HG03575 (cell line): ENCODE measurements around the gene TAP1.
A peak's percentile ranks its signal among the peaks of the same experiment; 100 is the strongest.

Source experiments
- ATAC-seq: cut with Tn5 transposase; IDR thresholded peaks from one replicate; pipeline ENCODE4 v1.9.1; 2021; ENCODE audit not compliant: unreplicated experiment, insufficient number of reproducible peaks, low FRiP score; ENCODE audit errors: extremely low read depth

Gene TAP1

DNA sequence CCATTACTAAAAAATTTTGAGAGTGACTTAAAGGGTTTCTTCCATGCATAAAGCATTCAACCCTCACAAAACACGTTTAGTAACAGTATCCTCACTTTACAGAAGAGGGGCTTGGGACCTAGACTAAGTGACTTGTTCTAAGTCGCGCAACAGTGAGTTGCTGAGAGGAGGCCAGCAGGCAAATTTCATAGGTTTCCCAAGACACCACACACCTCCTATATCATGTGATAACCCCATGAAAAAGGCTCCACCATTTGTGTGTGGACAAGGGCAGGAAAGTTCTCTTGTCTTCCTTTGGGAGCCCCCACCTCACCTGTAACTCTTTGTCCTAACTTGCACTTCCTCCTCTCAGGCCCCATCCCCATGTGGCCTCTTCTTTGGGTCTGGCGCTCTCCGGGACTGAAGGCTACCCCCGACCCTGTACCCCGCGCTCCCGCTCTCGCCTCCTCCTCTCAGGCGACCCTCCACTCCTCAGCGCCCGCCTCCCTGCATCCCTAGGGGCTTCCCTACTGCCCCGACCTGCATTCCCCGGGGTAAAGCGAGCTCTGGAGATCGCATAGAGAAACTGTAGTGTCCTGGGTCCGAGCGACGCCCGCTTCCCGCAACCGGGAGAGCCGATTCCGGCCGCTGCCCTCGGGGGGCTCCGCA, 10.0 kb downstream of the TAP1 start:
- ATAC-seq, result no peak

DNA sequence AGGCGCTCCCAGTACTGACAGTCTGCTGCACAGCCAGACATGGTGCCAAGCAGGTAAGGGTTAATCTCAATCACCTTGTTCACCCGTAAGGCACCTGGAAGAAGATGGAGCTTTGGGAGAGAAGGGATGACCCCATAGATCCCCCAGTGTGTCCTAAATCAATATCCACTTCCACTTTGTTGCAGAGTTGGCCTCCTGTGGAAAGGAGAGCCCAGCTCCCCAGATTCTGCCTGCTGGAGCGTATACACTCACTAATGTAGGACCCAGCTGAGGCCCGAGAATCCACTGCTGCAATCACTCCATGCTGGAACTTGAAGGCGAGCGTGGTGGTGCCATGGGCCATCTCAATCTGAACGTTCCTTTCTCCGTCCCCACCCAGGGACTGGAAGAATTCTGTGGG, 10.8 kb downstream of the TAP1 start:
- no peak for ATAC-seq

GRCh38 chr6:32842021-32842650, 11.4 kb downstream of the TAP1 start:
- no peak for ATAC-seq

GRCh38 chr6:32840604-32841246, 12.8 kb downstream of the TAP1 start:
- ATAC-seq, result no peak

DNA sequence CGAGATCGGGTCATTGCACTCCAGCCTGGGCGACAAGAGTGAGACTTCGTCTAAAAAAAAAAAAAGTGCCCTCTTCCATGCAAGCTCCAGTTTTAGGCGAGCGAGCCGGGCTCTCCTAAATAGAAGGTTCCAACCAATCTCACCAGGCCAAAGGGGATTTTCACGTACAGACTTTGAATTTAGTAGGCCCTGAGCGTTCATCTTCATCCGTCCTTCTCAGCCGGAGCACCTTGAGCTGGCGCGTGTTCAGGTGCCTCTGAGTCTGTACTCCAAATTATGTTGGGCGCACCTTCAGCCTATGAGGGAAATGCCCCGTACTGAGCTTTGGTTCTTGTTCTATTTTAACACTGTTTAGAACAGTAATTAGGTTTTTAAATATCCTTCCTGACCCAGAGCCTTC, 14.1 kb downstream of the TAP1 start:
- no peak for ATAC-seq

GRCh38 chr6:32838114-32838958, 15.2 kb downstream of the TAP1 start, which contains the start of gene TAP2:
TSS of gene TAP2 (minus strand) at chr6:32838739. CDS start at chr6:32838233, 506 bp downstream.
- peak; percentile 36 for ATAC-seq

GRCh38 chr6:32837651-32838113, 15.8 kb downstream of the TAP1 start:
- no peak for ATAC-seq

DNA sequence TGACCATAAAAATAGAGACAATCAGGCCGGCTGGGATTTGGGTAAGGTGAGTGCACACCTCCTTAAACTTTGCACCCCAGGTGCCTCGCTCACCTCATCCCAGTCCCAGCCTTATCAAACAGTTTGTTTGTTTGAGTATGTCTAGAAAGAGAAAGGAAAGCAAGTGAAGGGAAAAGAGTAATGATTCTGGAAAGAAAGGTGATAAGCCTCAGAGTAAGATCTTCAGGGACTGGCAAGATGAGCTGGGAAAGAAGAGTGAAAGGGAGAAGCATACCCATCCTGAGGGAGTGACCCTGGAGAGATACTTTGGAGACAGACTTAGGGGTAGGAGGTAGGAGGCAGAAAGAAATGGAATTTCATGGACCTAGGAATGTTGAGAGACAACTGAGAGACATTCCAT, 16.6 kb downstream of the TAP1 start:
- no peak for ATAC-seq

- ATAC-seq, result no peak
Observed at GRCh38 chr6:32835167-32835893, 18.2 kb downstream of the TAP1 start.

- no peak for ATAC-seq
Observed at GRCh38 chr6:32833664-32834063, 19.8 kb downstream of the TAP1 start.

DNA sequence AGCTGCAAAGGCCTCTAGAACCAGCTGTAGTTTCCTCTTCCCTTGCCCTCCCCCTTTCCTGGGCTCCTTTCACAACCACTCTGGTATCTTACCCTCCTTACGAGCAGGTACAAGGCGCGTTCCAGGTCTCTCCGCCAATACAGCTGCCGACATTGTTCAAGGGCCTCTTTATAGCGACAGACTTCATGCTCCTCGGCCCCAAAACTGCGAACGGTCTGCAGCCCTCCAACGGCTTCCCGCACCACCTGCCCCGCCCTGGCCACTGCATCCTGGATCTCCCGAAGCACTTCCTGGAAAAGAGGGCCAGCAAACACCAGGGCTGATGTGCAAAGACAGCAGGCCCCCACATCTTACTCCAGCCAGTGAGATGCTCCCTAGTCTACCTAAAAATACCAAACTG, 21.0 kb downstream of the TAP1 start:
- no peak for ATAC-seq

GRCh38 chr6:32830936-32831335, 22.6 kb downstream of the TAP1 start:
- ATAC-seq, result no peak

DNA sequence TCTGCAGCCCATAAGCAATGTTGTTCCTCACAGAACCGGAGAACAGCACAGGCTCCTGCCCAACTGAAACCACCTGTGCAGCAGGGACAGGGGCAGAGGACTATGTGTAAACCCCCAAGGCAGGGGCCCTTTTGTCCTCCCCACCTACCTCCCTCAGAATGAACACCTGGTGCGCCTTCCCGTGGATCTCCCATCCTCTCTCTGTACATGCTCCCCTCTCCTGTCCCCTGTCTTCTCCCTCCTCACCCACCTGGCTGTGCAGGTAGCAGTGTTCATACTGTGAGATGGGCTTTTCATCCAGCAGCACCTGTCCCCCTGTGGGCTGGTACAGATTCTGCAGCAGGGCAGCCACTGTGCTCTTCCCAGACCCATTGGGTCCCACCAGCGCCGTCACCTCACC, 23.5 kb downstream of the TAP1 start:
- no peak for ATAC-seq

- ATAC-seq, result no peak
Observed at GRCh38 chr6:32829495-32829894, 24.0 kb downstream of the TAP1 start.

DNA sequence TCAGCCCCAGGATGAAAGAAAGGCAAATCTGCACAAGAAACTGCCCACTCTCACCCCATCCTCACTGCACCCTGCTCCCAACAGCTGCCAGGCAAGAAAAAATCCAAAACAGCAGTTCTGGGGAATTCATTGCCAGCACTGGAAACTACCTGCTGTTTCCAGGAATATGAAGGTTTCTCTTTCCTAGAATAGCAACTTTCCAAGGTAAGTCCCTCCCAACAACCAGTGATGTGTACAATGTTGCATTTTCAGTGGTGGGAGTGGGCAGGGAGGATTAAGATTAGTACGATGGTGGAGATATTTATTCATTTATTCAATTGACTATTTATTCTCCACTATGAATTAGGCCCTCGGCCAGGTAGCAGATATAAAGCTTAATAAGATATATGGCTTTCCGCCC, 26.5 kb downstream of the TAP1 start:
- no peak for ATAC-seq

- ATAC-seq, result no peak
Observed at GRCh38 chr6:32825966-32826365, 27.5 kb downstream of the TAP1 start.

DNA sequence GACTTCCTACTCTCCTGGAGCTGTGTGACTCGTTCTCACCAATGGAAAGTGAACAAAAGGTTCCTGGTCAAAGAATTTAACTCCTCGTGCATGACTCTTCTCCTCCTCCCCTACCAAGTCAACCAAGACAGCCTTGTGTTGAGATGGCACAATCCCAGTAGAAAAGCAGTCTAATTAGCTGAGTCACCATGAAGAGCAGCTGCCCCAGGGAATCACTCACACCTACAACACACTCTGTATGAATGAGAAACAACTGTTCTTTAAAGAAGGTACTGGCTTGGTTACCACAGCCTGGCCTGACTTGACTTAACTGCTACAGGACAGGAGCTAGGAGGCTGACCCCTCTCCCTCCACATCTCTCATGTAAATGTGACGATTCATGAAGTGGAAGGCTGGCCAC, 33.8 kb downstream of the TAP1 start:
- no peak for ATAC-seq

DNA sequence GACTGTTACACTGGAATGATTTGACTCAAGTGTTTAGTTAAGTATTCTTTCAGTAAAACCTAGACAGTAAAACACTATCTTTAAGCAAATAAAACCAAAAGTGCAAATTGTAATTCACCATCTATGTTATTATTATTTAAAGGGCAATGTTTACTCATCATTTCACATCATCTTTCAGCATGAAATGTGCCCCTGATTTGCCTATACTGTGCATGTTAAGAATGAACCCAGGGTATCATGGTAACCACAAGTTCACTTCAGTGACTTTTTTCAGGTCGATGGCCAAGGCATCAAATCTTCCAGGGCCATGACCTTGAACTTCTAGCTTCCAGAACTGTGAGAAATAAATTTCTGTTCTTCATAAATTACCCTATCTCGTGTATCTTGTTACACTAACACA, 34.6 kb downstream of the TAP1 start:
- ATAC-seq, result no peak

DNA sequence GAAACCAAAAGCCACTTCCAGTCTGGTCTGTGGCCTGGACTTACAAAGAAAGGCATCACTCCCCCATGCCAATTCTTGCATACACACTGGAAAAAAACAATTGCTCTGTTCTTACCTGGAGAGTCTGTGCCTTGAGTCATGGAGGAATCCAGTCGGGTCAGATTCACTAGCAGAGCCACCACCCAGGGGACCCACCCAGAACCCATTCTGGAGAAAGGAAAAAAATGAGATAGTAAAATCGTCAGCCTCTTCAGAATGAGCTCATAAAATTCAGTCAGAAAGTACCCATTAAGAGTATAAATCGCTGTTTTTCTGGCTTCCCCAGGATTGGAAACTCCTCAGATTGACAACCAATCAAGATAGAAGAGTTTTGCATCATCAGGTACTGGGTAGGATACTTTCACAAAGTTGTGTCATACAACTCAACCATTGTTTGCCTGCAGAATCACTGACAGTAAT, 36.7 kb downstream of the TAP1 start, which contains the start of gene HLA-DOB:
Gene HLA-DOB, minus strand, starts transcription at position 257 of the 459 bp plus-strand sequence. Its CDS starts 51 bp downstream, at position 206.
- no peak for ATAC-seq
